HG02759 (cell line): ENCODE results near the gene GALNT6.

ENCODE experiments used
- ATAC-seq: cut with Tn5 transposase; IDR thresholded peaks from one replicate; pipeline ENCODE4 v1.9.1; 2021; ENCODE audit warnings: mild to moderate bottlenecking, moderate library complexity; ENCODE audit not compliant: unreplicated experiment

Gene GALNT6

GRCh38 chr12:51406859-51407258 lies 15.7 kb upstream of the GALNT6 start:
- no peak for ATAC-seq

- ATAC-seq: no peak
These were observed 15.1 kb upstream of the GALNT6 start for GRCh38 chr12:51406290-51406689.

GRCh38 chr12:51405801-51406207 lies 14.6 kb upstream of the GALNT6 start:
- ATAC-seq: no peak

GRCh38 chr12:51404627-51405026 lies 13.4 kb upstream of the GALNT6 start:
- ATAC-seq: no peak

GRCh38 chr12:51403681-51404136 lies 12.5 kb upstream of the GALNT6 start:
- ATAC-seq: no peak

- no peak for ATAC-seq
These were observed 12.0 kb upstream of the GALNT6 start for GRCh38 chr12:51403159-51403558.

GRCh38 chr12:51401900-51402299 lies 10.7 kb upstream of the GALNT6 start:
- ATAC-seq: no peak

- ATAC-seq: no peak
These were observed 10.3 kb upstream of the GALNT6 start for GRCh38 chr12:51401486-51401885.

- no peak for ATAC-seq
These were observed 9.8 kb upstream of the GALNT6 start for GRCh38 chr12:51401020-51401419.

- no peak for ATAC-seq
These were observed 8.7 kb upstream of the GALNT6 start for GRCh38 chr12:51399891-51400290.

- ATAC-seq: no peak
These were observed 6.5 kb upstream of the GALNT6 start for GRCh38 chr12:51397670-51398069.

GRCh38 chr12:51395283-51396230 lies 4.4 kb upstream of the GALNT6 start:
- peak; percentile 41 for ATAC-seq

GRCh38 chr12:51393676-51394545 lies 2.7 kb upstream of the GALNT6 start:
- no peak for ATAC-seq

- peak; percentile 32 for ATAC-seq
These were observed 1.5 kb upstream of the GALNT6 start for GRCh38 chr12:51392556-51393237.

- peak; percentile 12 for ATAC-seq
These were observed 319 bp downstream of the GALNT6 start for GRCh38 chr12:51390891-51391282.

- no peak for ATAC-seq
These were observed 749 bp downstream of the GALNT6 start for GRCh38 chr12:51390457-51390856.

- no peak for ATAC-seq
These were observed 1.8 kb downstream of the GALNT6 start for GRCh38 chr12:51389302-51389999.

GRCh38 chr12:51388846-51389245 lies 2.4 kb downstream of the GALNT6 start:
- ATAC-seq: no peak

GRCh38 chr12:51388069-51388799 lies 3.0 kb downstream of the GALNT6 start:
- no peak for ATAC-seq

GRCh38 chr12:51386351-51386750 lies 4.9 kb downstream of the GALNT6 start:
- ATAC-seq: no peak
